H1 (cell line): ENCODE measurements around the gene SLC12A8. TPM values are rescaled to one million over a fixed set of nuclear protein-coding genes. Genes with fewer than 3 reads are reported as not detected.

Experiments used
- CTCF ChIA-PET: fragments of 300-600 bp; sonication (Branson Sonifier 250); formaldehyde crosslinking; loops from one replicate; lab custom pipeline; 2021; ENCODE audit not compliant: partially characterized antibody; lab: Charles Lee
- POLR2A ChIA-PET: fragments of 300-600 bp; sonication (Branson Sonifier 250); formaldehyde crosslinking; loops from one replicate; lab custom pipeline; 2021; ENCODE audit warnings: inconsistent platforms; ENCODE audit not compliant: partially characterized antibody; lab: Charles Lee
- DNase-seq, 2 experiments: peaks; one replicate each; pipeline versions ENCODE4 v3.0.0 to v3.0.0-alpha.2; 2010 to 2022; ENCODE audit warnings: low spot score in 2 of 2, low read depth in 1 of 2, mixed read lengths in 1 of 2
- FAIRE-seq: peaks from 2 replicates; lab custom pipeline; 2011; peaks lifted over from hg19 to GRCh38; lab: Jason Lieb, UNC
- H2AFZ ChIP-seq: 2 replicates; pipeline ENCODE4 v1.8.1; 2012; ENCODE audit warnings: low read length, inconsistent platforms
- H2AK5ac ChIP-seq: 2 replicates; pipeline ENCODE4 v1.6.1; 2013; ENCODE audit warnings: low read depth, low read length
- H2BK120ac ChIP-seq: replicated peaks from 2 replicates; pipeline ENCODE3; 2013; ENCODE audit warnings: low read depth, low read length, inconsistent platforms
- H2BK12ac ChIP-seq: 2 replicates; pipeline ENCODE4 v1.6.1; 2013; ENCODE audit warnings: low read depth, low read length
- H2BK15ac ChIP-seq: 2 replicates; pipeline ENCODE4 v1.6.1; 2013; ENCODE audit warnings: low read length
- H2BK20ac ChIP-seq: 2 replicates; pipeline ENCODE4 v1.6.1; 2013; ENCODE audit warnings: low read length
- H2BK5ac ChIP-seq: 2 replicates; pipeline ENCODE4 v1.6.1; 2013; ENCODE audit warnings: low read depth, low read length
- H3K14ac ChIP-seq: 2 replicates; pipeline ENCODE4 v1.6.1; 2013; ENCODE audit warnings: inconsistent platforms; ENCODE audit not compliant: insufficient read length
- H3K18ac ChIP-seq: 2 replicates; pipeline ENCODE4 v1.6.1; 2013; ENCODE audit warnings: low read length; ENCODE audit errors: extremely low read depth
- H3K23ac ChIP-seq: 2 replicates; pipeline ENCODE4 v1.6.1; 2013; ENCODE audit warnings: inconsistent platforms; ENCODE audit not compliant: insufficient read length
- H3K23me2 ChIP-seq: 2 replicates; pipeline ENCODE4 v1.6.1; 2013; ENCODE audit warnings: low read depth, low read length
- H3K27ac ChIP-seq: 2 replicates; pipeline ENCODE4 v1.6.1; 2011; ENCODE audit warnings: low read depth, low read length, inconsistent platforms
- H3K27me3 ChIP-seq, 4 experiments: replicated peaks in 1 of 4; 1 replicate in 1 of 4; 2 replicates in 3 of 4; pipeline versions ENCODE4 v1.6.1 to v1.8.1; 2011 to 2013; ENCODE audit warnings: low read length in 3 of 4, mild to moderate bottlenecking in 3 of 4, inconsistent platforms in 2 of 4, mixed read lengths in 2 of 4, moderate library complexity in 1 of 4; ENCODE audit not compliant: control insufficient read depth in 3 of 4, insufficient read depth in 3 of 4; ENCODE audit errors: extremely low read depth in 1 of 4
- H3K36me3 ChIP-seq, 4 experiments: 2 replicates each; pipeline versions ENCODE4 v1.6.1 to v1.8.1; 2011 to 2013; ENCODE audit warnings: mild to moderate bottlenecking in 4 of 4, low read length in 3 of 4, moderate library complexity in 2 of 4, control low read depth in 1 of 4, inconsistent platforms in 1 of 4; ENCODE audit not compliant: insufficient read depth in 4 of 4, control insufficient read depth in 2 of 4
- H3K4ac ChIP-seq: replicated peaks from 2 replicates; pipeline ENCODE3; 2013; ENCODE audit warnings: low read length, low read depth, mixed read lengths, inconsistent platforms; ENCODE audit not compliant: insufficient read length
- H3K4me1 ChIP-seq, 4 experiments: replicated peaks in 1 of 4; 1 replicate in 1 of 4; 2 replicates in 3 of 4; pipeline versions ENCODE4 v1.6.1 to v1.8.1; 2011 to 2013; ENCODE audit warnings: low read length in 3 of 4, inconsistent platforms in 2 of 4, mixed read lengths in 1 of 4; ENCODE audit not compliant: insufficient read depth in 4 of 4, control insufficient read depth in 3 of 4
- H3K4me2 ChIP-seq, 2 experiments: 2 replicates each; pipeline versions ENCODE4 v1.6.1 to v1.8.1; 2011 to 2013; ENCODE audit warnings: low read depth in 2 of 2, low read length in 2 of 2, control low read depth in 1 of 2, inconsistent platforms in 1 of 2, mild to moderate bottlenecking in 1 of 2; ENCODE audit not compliant: insufficient read depth in 1 of 2
- H3K4me3 ChIP-seq, 4 experiments: fragments of 200-600, 300-600 bp in 1 of 4; sonication (generic), shearing (Covaris generic), sonication (Bioruptor Twin) in 1 of 4; 2 replicates each; pipeline versions ENCODE4 v1.5.1 to v1.8.1; 2011 to 2016; ENCODE audit warnings: low read length in 4 of 4, low read depth in 3 of 4, control low read depth in 2 of 4, inconsistent platforms in 2 of 4, mild to moderate bottlenecking in 2 of 4, mixed read lengths in 1 of 4, moderate library complexity in 1 of 4; ENCODE audit not compliant: insufficient read depth in 2 of 4; ENCODE audit errors: extremely low read depth in 1 of 4
- H3K56ac ChIP-seq: replicated peaks from 2 replicates; pipeline ENCODE3; 2013; ENCODE audit warnings: low read depth, mild to moderate bottlenecking, mixed read lengths, low read length, inconsistent platforms; ENCODE audit not compliant: insufficient read length
- H3K79me1 ChIP-seq: 2 replicates; pipeline ENCODE4 v1.6.1; 2013; ENCODE audit warnings: low read depth, low read length, control low read depth
- H3K79me2 ChIP-seq, 2 experiments: 2 replicates each; pipeline versions ENCODE4 v1.6.1 to v1.8.1; 2012 to 2013; ENCODE audit warnings: low read length in 2 of 2, mild to moderate bottlenecking in 2 of 2, inconsistent platforms in 1 of 2; ENCODE audit not compliant: insufficient read depth in 2 of 2, control insufficient read depth in 1 of 2
- H3K9ac ChIP-seq, 4 experiments: replicated peaks in 1 of 4; 1 replicate in 1 of 4; 2 replicates in 3 of 4; pipeline versions ENCODE4 v1.6.1 to v1.8.1; 2011 to 2013; ENCODE audit warnings: low read depth in 3 of 4, low read length in 3 of 4, control low read depth in 2 of 4, mild to moderate bottlenecking in 2 of 4, moderate library complexity in 2 of 4, inconsistent platforms in 1 of 4; ENCODE audit errors: extremely low read depth in 1 of 4
- H3K9me3 ChIP-seq, 2 experiments: 2 replicates each; pipeline versions ENCODE4 v1.6.1 to v1.8.1; 2012 to 2013; ENCODE audit warnings: mild to moderate bottlenecking in 2 of 2, moderate library complexity in 2 of 2, control low read depth in 1 of 2, inconsistent platforms in 1 of 2, low read depth in 1 of 2, low read length in 1 of 2, mixed read lengths in 1 of 2; ENCODE audit not compliant: insufficient read depth in 2 of 2
- H4K20me1 ChIP-seq, 2 experiments: replicated peaks in 1 of 2; 2 replicates each; pipeline versions ENCODE3 to v1.8.1; 2011 to 2013; ENCODE audit warnings: inconsistent platforms in 2 of 2, low read length in 2 of 2, mild to moderate bottlenecking in 1 of 2; ENCODE audit not compliant: insufficient read depth in 2 of 2, control insufficient read depth in 1 of 2
- H4K5ac ChIP-seq: 2 replicates; pipeline ENCODE4 v1.6.1; 2013; ENCODE audit warnings: low read length, low read depth, mixed read lengths, inconsistent platforms; ENCODE audit not compliant: insufficient read length
- H4K8ac ChIP-seq: 2 replicates; pipeline ENCODE4 v1.8.0; 2013; ENCODE audit warnings: mild to moderate bottlenecking, moderate library complexity, low read length, inconsistent platforms; ENCODE audit not compliant: insufficient read depth; ENCODE audit errors: extremely low read depth
- H4K91ac ChIP-seq: replicated peaks from 2 replicates; pipeline ENCODE3; 2013; ENCODE audit warnings: low read length, mixed read lengths, inconsistent platforms; ENCODE audit not compliant: insufficient read length
- ATF3 ChIP-seq: IDR thresholded peaks from 2 replicates; pipeline ENCODE4 v1.6.1; 2011; ENCODE audit warnings: low read depth, mild to moderate bottlenecking, low read length; ENCODE audit not compliant: insufficient read depth
- CTCF ChIP-seq, 3 experiments: IDR thresholded peaks; 1 replicate in 2 of 3; 2 replicates in 1 of 3; pipeline versions ENCODE4 v1.5.1 to v1.6.1; 2011; ENCODE audit warnings: low read length in 3 of 3, mild to moderate bottlenecking in 3 of 3, inconsistent platforms in 2 of 3, low read depth in 1 of 3, moderate library complexity in 1 of 3; ENCODE audit not compliant: insufficient read depth in 1 of 3; ENCODE audit errors: control extremely low read depth in 1 of 3
- HDAC2 ChIP-seq, 2 experiments: fragments of 300-600 bp in 1 of 2; sonication (generic) in 1 of 2; IDR thresholded peaks; 2 replicates each; pipeline ENCODE4 v1.6.1; 2011 to 2012; ENCODE audit warnings: low read depth in 2 of 2, low read length in 2 of 2, mild to moderate bottlenecking in 2 of 2, moderate library complexity in 2 of 2, borderline replicate concordance in 1 of 2, inconsistent platforms in 1 of 2
- JUND ChIP-seq: IDR thresholded peaks from 2 replicates; pipeline ENCODE4 v1.6.1; 2011; ENCODE audit warnings: mild to moderate bottlenecking, improper control_type of control experiment, low read length
- KDM1A ChIP-seq: fragments of 200-600, 300-600 bp; sonication (generic); IDR thresholded peaks from 2 replicates; pipeline ENCODE4 v1.7.1; 2016; ENCODE audit warnings: mild to moderate bottlenecking, low read length, borderline replicate concordance
- MAFK ChIP-seq: IDR thresholded peaks from 2 replicates; pipeline ENCODE4 v1.6.1; 2012; ENCODE audit warnings: low read depth, mild to moderate bottlenecking, improper control_type of control experiment, low read length
- PHF8 ChIP-seq: fragments of 200-600 bp; sonication (generic); conservative IDR thresholded peaks from 2 replicates; pipeline ENCODE4 v1.7.1; 2012; ENCODE audit warnings: low read depth, mild to moderate bottlenecking, inconsistent platforms, low read length, moderate library complexity
- SRF ChIP-seq: IDR thresholded peaks from 2 replicates; pipeline ENCODE4 v1.6.1; 2011; ENCODE audit warnings: mild to moderate bottlenecking, low read depth, low read length, moderate library complexity
- SUZ12 ChIP-seq: fragments of 200-600 bp; sonication (generic); IDR thresholded peaks from 2 replicates; pipeline ENCODE4 v1.6.1; 2012; ENCODE audit warnings: mild to moderate bottlenecking, inconsistent platforms, low read length, moderate library complexity, mixed read lengths
- TAF1 ChIP-seq: IDR thresholded peaks from 2 replicates; pipeline ENCODE4 v1.6.1; 2011; ENCODE audit warnings: mild to moderate bottlenecking, low read depth, low read length
- WGBS, 2 experiments: shearing (Covaris generic) in 1 of 2; methylation state at CpG; one replicate each; pipeline versions ENCODE4 v1.1.6 to v1.1.7; 2013 to 2015; ENCODE audit warnings: low lambda C conversion rate in 2 of 2, mixed read lengths in 2 of 2, inconsistent platforms in 1 of 2, low coverage in 1 of 2, missing lambda C conversion rate in 1 of 2; ENCODE audit not compliant: insufficient replicate concordance in 2 of 2, insufficient coverage in 1 of 2, insufficient read length in 1 of 2; ENCODE audit errors: extremely low coverage in 1 of 2, missing lambda C conversion rate in 1 of 2; 5-methylcytosine and 5-hydroxymethylcytosine counted together
- polyA plus RNA-seq, 7 experiments: library from polyadenylated mRNA; depleted of rRNA in 3 of 7; stranded (reverse) in 5 of 7; unstranded in 2 of 7; fragments of >200 nt in 5 of 7; fragments of 200-250 nt in 2 of 7; gene quantifications; 1 replicate in 5 of 7; 2 replicates in 1 of 7; 4 replicates in 1 of 7; pipeline versions ENCODE4 v1.2.1 to v1.2.3, GENCODE V29; 2011 to 2013; ENCODE audit warnings: missing spikeins in 2 of 7, mixed read lengths in 2 of 7
- total RNA-seq: library from RNA; stranded (reverse); fragmentation: NEBNext Ultra II Directional; extraction: Animal tissue kit (Norgen Biotek cat#: 25700); gene quantifications from 2 replicates; pipeline ENCODE4 v1.2.1, GENCODE V29; 2021

SLC12A8 gene
- total and polyA plus RNA-seq, 2 of the 8 experiments (the other 6 are each of a cell fraction or from before 2014, with no cell fraction given), result 13.7 to 14.4 TPM

- Histone ChIP-seq H2BK5ac (no peak overlapping the region), H2AFZ (no peak overlapping the region), H4K5ac (no peak overlapping the region), H3K18ac (no peak overlapping the region), H4K91ac (no peak overlapping the region), H2AK5ac (no peak overlapping the region), H3K23ac (no peak overlapping the region), H3K27me3 (peaks cover 7 to 19% (median 12%) of the 10 kb centered on the region in 4 experiments), H3K79me2 (no peaks in the 10 kb centered on the region), H2BK15ac (no peak overlapping the region), H3K36me3 (no peaks in the 10 kb centered on the region), H3K4ac (no peak overlapping the region), H2BK20ac (no peak overlapping the region), H3K14ac (no peak overlapping the region), H3K9ac (no peak overlapping the region; a peak in 1 of 7 replicates), H3K4me3 (no peak overlapping the region), H2BK120ac (no peak overlapping the region), H4K8ac (no peak overlapping the region), H3K79me1 (no peaks in the 10 kb centered on the region), H3K9me3 (no peaks in the 10 kb centered on the region), H4K20me1 (no peaks in the 10 kb centered on the region), H3K27ac (no peak overlapping the region), H3K4me2 (no peak overlapping the region), H3K56ac (no peak overlapping the region), H3K4me1 (peaks cover 0 to 15% (median 6%) of the 10 kb centered on the region in 4 experiments; a peak in 6 of 7 replicates), H2BK12ac (no peak overlapping the region), H3K23me2 (no peaks in the 10 kb centered on the region; the same call in 1 of the 2 replicates)
- POLR2A ChIA-PET, result interaction anchor here (1.0 kb wide), 1 partner anchor 56 kb away, joined by 3 read pairs; no protein-coding TSS in a partner anchor
- no peak for FAIRE-seq
- CTCF ChIA-PET, result interaction anchor here (0.9 to 2.2 kb wide), 3 partner anchors 9 to 81 kb away, joined by 3 to 6 read pairs (median 6); no protein-coding TSS in a partner anchor
- no peak for DNase-seq
- 93% methylated on average over 4 of the region's 5 CpGs; no CpG with 5 or more reads in 1 of the 2 experiments for WGBS, 2 experiments
- TF ChIP-seq JUND (no peak), ATF3 (no peak), TAF1 (no peak), MAFK (no peak), PHF8 (no peak), SRF (no peak), KDM1A (no peak), HDAC2 (IDR thresholded peaks at IDR 0.05; ENCODE audit: borderline replicate concordance in 1 of 2, low read depth in 2 of 2, low read length in 2 of 2) (no peak), SUZ12 (no peak), CTCF (IDR thresholded peaks at IDR 0.05; ENCODE audit: control extremely low read depth in 1 of 3, insufficient read depth in 1 of 3, low read depth in 1 of 3, low read length in 3 of 3) (no peak)
Measured at GRCh38 chr3:125061646-125062045, 150.9 kb downstream of the SLC12A8 start.
